IPS DF 4.7 (cell line): ENCODE measurements around the gene ATP6AP1.

ENCODE experiments used
- DNase-seq: peaks from one replicate; pipeline ENCODE4 v3.0.0-alpha.2; 2013; ENCODE audit warnings: low spot score; ENCODE audit errors: extremely low read depth

Gene ATP6AP1

DNA sequence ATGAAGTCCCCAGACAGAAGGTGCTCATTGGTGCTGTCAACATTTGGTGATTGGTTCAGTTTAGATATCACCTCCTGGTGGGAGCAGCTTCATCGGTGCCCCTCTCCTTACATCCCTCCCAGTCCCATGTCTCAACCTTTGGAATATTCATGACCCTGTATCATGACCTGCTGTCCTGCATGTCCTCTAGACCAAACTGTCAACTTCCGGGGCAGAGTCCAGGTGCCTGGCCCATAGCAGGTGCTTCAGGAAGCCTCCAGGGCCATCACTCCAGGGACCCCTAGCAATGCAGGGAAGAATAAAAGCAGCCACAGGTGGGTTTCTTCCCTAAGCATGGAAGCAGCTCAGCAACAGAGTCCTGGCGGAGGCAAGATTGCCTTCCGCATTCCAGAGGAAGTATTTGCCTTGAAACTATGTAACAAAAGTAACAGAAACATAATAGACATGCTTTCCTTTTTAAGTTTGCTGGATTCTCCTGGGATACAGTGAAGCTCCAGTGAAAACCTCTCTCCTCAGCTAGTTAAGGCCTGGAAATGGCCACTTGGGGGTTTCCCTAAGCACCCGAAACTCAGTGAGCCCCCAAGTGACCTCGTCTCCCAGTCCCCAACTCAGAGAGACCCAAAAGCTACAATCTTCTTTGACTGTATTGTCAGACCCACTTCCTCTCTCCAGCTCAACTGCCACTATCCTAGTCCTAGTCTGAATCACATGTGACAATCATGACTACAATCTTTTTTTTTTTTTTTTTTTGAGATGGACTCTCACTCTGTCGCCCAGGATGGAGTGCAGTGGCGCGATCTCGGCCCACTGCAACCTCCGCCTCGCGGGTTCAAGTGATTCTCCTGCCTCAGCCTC, 1.3 kb upstream of the ATP6AP1 start:
- DNase-seq, result no peak

DNA sequence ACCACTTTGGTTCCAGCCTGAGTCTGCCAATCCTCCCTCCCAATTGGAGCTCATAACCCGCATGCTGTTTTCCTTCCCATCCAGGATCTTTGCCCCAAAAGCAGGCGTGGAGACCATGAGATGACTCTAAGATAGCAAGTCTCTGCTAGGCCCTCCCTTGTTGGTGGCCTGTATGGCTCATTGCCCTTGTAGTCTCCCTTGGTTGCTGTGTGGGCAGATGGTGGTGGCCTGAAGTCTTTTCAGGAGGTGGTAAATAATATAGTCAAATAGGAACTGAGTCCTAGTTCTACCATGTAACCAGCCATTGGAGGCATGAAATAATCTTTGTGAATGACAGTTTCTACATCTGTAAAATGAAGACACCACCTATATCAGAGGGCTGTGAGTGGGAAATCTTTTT, 1.2 kb downstream of the ATP6AP1 start:
- DNase-seq, result no peak

DNA sequence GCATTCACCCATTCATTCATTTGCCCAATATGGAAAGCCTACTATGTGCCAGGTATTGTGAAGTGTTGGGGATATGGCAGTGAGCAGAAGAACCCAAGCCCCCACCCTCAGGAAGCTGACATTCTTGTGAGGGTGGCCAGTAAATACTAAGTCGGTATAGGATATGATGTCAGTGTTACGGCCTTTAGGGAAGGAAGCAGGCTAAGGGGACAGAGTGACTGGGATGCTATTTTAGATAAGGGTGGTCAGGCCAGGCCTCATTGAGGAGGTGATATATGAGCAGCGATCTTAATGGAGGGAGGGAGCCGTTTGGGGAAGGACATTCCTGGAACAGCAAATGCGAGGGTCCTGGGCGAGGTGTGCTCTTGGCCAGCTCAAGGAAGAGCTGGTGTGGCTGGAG, 2.0 kb downstream of the ATP6AP1 start:
- DNase-seq, result no peak

- no peak for DNase-seq
Measured at GRCh38 chrX:154430916-154431315, 2.4 kb downstream of the ATP6AP1 start.

DNA sequence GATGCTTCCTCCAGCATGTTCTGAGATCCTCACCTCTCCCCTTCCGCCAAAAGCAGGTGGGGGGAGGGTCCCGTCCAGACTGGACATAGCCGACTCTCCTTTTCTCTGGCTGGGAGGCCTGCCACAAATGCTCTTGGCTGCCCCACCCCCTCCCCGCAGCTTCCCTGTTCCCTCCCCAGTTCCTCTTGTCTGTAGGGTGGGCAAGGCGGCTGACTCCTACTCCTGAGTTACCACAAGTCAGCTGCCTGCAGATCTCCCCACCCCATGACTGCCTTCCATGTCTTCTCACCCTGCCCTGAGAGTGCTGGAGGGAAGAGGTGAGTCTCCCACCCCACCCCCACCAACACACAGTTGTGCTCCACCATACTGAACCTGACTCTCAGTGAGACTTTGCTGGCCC, 2.9 kb downstream of the ATP6AP1 start:
- no peak for DNase-seq

GRCh38 chrX:154432210-154432609, 3.7 kb downstream of the ATP6AP1 start:
- DNase-seq, result no peak

DNA sequence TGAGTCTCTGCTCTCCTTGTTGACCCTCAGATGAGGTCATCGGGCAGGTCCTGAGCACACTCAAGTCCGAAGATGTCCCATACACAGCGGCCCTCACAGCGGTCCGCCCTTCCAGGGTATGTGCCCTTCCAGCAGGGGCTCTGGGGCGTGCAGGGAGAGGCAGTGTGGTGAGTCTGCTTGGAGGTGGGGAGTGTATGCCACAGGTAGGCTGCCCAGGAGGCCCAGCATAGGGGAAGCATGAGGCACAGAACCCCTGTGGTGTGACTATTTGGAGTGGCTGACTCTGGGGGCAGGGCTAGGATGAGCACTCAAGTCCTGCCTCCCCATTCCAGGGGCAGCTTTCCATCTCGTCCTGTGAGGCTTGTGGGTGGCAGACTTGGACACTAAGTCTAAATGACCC, 5.1 kb downstream of the ATP6AP1 start:
- DNase-seq, result no peak

GRCh38 chrX:154434394-154435168, 6.1 kb downstream of the ATP6AP1 start:
- DNase-seq, result no peak

DNA sequence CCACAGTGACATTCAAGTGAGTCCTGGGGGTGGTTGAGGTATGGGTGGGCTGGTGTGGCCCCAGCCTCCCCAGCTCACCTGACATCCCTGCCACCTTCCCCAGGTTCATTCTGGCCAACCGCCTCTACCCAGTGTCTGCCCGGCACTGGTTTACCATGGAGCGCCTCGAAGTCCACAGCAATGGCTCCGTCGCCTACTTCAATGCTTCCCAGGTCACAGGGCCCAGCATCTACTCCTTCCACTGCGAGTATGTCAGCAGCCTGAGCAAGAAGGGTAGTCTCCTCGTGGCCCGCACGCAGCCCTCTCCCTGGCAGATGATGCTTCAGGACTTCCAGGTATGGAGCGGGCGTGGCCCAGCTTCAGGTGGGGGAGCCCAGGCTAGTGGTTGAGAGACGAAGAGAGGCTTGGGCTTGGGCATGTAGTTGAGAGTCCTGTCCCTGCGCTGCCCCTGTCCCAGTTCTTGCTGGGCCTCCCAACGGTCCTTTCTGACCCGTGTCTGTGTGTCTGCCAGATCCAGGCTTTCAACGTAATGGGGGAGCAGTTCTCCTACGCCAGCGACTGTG, 6.8 kb downstream of the ATP6AP1 start:
- no peak for DNase-seq

DNA sequence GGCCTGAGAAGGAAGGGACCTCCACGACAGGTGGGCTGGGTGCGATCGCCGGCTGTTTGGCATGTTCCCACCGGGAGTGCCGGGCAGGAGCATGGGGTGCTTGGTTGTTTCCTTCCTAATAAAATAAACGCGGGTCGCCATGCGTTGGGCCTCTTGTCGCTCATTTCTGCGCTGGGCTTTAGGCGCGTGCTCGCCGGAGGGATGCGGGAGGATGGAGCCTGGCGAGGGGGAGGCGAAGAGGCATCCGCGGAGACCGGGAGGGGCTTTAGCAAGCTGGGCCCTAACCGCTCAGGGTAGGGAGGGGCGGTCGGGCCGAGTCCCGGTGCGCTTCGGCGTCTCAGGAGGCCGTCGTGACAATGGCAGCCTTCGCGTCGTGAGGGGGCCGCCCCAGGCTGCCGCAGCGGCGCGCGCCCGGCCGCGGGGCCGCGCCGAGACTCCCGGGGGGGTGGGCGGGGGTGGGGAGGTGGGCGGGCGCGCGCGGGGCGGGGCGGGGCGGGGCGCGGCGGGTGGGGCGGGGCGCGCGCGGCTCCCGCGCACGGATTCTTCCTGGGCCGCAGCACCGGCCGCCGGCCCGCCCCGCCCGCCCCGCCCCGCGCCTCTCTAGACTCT, 8.0 kb downstream of the ATP6AP1 start:
- DNase-seq, result no peak

DNA sequence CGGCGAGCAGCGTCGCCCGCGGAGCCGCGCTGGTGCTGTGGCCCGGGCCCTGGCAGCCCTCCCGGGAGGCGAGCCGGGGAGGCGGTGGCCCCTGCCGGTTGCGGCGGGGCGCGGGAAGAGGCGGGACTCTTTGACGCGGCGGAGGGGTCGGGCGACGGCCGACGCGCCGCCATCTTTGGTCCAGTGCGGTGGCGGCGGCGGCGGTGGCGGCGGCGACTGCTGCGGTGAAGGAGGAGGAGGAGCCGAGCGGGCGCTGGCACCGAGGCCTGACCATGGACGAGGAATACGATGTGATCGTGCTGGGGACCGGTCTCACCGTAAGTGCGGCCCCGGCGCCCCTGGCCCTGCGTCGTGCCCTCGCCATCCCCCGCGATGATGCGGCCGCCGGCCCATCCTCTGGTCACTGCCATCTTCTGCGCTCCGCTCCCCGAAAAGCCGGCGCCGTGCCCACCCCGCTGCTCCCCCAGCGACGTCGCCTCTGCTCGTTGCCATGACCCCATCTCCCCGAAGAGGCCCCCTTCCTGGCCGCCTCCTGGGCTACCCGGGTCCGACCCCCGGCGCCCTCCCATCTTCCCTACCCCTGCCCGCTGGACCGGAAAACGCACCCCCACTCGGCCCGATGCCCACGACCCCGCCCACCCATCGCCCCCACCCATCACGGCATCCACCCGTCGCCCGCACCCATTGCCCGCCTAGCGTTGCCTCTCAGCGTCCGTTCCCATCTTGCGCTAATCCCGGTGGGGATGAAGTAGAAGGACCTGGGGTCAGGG, 8.7 kb downstream of the ATP6AP1 start, which contains the start of gene GDI1:
Gene GDI1, plus strand, starts transcription at position 172 of the 770 bp plus-strand sequence. Its CDS starts 101 bp downstream, at position 273.
- no peak for DNase-seq

DNA sequence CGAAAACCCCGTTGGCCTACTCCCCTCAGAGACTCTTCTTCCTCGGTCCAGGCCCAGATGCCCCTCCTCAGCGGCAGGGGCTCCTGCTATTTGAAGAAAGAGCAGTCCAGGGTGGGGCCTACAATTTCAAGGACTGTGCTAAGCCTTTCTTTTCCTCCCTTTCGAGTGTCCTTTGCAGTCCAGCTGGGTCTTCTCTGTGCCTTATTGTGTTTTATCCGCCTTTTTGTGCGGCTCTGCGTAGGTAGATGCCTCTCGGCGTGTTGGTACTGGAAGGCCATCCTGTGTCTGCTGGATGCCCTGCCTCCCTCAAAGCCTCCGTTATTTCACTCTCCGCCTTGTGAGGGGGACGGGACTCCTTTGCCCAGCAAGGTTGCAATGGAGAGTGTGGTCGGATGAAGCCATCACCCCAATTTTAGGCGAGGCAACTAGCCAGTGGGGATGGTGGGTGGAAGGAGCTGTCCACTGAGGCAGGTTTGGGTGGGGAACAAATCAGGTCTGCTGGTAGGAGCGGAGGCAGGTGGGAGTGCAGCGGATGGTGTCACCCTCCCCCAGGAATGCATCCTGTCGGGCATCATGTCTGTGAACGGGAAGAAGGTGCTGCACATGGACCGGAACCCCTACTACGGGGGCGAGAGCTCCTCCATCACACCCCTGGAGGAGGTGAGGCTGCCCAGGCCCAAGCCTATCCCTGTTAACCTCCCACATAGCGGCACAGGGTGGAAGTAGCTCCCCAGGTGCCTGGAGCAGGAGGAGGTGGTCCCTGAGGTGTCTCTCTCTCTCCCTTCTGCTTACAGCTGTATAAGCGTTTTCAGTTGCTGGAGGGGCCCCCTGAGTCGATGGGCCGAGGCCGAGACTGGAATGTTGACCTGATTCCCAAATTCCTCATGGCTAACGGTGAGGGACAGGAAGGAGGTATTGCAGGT, 9.8 kb downstream of the ATP6AP1 start:
- DNase-seq, result no peak

GRCh38 chrX:154439841-154440240, 11.4 kb downstream of the ATP6AP1 start:
- no peak for DNase-seq

- no peak for DNase-seq
Measured at GRCh38 chrX:154440623-154441357, 12.3 kb downstream of the ATP6AP1 start.

DNA sequence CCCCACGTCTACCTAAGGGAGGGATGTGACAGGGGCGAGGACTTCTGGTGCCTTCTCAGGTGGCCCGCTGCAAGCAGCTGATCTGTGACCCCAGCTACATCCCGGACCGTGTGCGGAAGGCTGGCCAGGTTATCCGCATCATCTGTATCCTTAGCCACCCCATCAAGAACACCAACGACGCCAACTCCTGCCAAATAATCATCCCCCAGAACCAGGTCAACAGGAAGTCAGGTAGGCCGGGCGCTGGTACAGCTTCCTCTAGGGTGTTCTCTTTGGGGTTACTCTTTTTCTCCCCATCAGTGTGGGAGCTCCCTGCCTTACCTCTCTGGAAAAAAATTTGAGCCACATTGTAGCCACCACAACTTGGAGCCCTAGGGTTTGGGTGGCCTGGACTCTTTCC, 13.1 kb downstream of the ATP6AP1 start:
- no peak for DNase-seq

DNA sequence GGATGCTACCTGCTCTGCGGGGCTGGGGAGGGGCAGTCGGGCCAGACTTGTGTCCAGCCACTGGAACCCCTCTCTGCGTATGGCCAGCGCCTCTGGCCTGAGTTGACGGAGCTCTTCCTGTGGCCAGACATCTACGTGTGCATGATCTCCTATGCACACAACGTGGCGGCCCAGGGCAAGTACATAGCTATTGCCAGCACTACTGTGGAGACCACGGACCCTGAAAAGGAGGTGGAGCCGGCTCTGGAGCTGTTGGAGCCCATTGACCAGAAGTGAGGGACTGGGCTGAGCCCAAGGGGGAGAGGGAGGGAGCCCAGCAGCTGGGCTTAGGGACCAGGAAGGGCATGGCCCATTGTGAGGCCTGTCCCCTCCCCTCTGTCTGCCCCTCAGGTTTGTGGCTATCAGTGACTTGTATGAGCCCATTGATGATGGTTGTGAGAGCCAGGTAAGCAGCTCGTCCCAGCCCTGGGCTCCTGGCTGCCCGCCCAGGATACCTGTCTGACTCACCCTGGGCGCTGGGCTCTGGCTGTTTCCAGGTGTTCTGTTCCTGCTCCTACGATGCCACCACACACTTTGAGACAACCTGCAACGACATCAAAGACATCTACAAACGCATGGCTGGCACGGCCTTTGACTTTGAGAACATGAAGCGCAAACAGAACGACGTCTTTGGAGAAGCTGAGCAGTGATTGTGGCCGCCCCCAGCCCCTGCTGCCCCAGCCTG, 13.7 kb downstream of the ATP6AP1 start:
- DNase-seq, result no peak

DNA sequence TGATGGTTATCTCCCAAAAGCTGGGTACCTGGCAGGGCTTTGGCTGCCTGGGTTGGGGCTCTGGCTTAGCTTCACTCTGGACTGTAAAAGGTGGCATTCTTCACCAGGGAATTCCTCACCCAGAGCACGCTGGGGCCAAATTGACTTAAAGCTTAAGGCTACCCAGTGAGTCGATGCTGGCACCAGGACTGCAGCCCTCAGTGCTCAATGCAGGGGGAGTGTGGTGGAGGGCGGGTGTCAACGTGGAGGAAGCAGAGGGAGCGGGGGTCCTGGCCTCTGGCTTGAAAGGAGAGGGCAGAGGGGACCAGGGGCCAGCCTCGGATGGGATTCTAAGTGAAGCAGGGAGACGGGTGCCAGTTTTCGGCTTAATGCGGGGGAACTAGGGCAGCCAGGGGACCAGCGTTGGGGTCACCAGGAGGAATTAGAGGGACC, 15.0 kb downstream of the ATP6AP1 start:
- no peak for DNase-seq

DNA sequence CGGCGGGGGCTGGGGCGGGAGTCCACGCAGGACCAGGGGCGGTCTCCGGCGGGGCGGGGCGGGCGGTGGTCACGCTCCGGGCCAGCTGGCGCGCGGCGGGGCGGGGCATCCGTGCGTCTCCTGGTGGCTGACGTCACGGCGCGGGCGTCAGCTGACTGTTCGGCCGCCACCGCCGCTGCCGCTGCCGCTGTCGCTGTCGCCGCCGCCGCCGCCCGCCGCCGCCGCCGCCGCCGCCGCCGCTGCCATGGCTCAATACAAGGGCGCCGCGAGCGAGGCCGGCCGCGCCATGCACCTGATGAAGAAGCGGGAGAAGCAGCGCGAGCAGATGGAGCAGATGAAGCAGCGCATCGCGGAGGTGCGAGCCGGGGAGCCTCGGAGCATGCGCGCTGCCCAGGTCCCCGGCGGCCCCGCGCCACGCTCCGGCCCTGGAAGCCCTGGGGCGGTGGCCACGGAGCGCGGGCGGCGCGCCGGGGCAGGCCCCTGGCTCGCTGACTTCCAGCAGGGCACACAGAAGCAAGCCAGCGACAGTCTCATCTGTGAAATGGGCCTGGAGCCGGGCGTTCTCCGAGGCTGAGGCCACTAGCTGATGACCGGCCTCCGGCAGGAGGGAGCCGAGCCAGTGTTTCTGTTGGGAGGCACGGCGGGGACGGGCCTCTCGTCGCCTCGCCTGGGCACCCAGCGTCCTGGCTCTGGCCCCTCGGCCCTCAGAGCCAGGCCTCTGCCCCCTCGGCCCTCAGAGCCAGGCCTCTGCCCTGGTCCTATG, 15.7 kb downstream of the ATP6AP1 start, which contains the start of gene FAM50A:
Gene FAM50A, plus strand, starts transcription at position 150 of the 763 bp plus-strand sequence. Its CDS starts 95 bp downstream, at position 245.
- DNase-seq, result no peak
